ENCODE data around the gene MAFG. TPM values are rescaled to one million over a fixed set of nuclear protein-coding genes. Genes with fewer than 3 reads are reported as not detected.

MAFG gene
- total and polyA plus RNA-seq, 2 experiments from 2014 or later = 21.3 to 28.5 TPM

GRCh38 chr17:81917565-81918332 lies 9.8 kb downstream of the MAFG start, which contains the start of gene SIRT7:
SIRT7 (minus strand) TSS chr17:81918176; CDS start chr17:81918131, 45 bp downstream.
- H3K27me3 ChIP-seq = no peaks in the 10 kb centered on the region
- no peaks in the 10 kb centered on the region for H3K36me3 ChIP-seq (replicated peaks; ENCODE audit: insufficient read depth, low read depth)
- peaks cover 37% of the 10 kb centered on the region for H4K20me1 ChIP-seq (ENCODE audit: insufficient read depth, poor library complexity, severe bottlenecking)
- H3K9me3 ChIP-seq (ENCODE audit: low read depth) = no peaks in the 10 kb centered on the region
- WGBS (ENCODE audit: low lambda C conversion rate, missing lambda C conversion rate) = 3% methylated on average over 58 of the region's 94 CpGs
- no peaks in the 10 kb centered on the region for H3K9me2 ChIP-seq (replicated peaks; ENCODE audit: insufficient read depth)
- peak within 1 kb of the TSS; percentile 100 for H3K4me3 ChIP-seq
- H3K79me2 ChIP-seq = peaks cover 69% of the 10 kb centered on the region
- TF ChIP-seq, protein P1, sequence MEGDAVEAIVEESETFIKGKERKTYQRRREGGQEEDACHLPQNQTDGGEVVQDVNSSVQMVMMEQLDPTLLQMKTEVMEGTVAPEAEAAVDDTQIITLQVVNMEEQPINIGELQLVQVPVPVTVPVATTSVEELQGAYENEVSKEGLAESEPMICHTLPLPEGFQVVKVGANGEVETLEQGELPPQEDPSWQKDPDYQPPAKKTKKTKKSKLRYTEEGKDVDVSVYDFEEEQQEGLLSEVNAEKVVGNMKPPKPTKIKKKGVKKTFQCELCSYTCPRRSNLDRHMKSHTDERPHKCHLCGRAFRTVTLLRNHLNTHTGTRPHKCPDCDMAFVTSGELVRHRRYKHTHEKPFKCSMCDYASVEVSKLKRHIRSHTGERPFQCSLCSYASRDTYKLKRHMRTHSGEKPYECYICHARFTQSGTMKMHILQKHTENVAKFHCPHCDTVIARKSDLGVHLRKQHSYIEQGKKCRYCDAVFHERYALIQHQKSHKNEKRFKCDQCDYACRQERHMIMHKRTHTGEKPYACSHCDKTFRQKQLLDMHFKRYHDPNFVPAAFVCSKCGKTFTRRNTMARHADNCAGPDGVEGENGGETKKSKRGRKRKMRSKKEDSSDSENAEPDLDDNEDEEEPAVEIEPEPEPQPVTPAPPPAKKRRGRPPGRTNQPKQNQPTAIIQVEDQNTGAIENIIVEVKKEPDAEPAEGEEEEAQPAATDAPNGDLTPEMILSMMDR (IDR thresholded peaks at IDR 0.05; ENCODE audit: poor library complexity) = no peak
- TF ChIP-seq EZH2phosphoT487 (IDR thresholded peaks at IDR 0.05; ENCODE audit: low read depth, severe bottlenecking, unreplicated experiment) (no peak), EZH2 (IDR thresholded peaks at IDR 0.05; ENCODE audit: borderline replicate concordance) (no peak)
- H3K4me1 ChIP-seq (ENCODE audit: insufficient read depth) = peaks cover 18% of the 10 kb centered on the region
- H2AFZ ChIP-seq = no peak within 1 kb of the TSS
- peak; percentile 91 for DNase-seq (ENCODE audit: low spot score)
- peak within 1 kb of the TSS; percentile 96 for H3K4me2 ChIP-seq
- peak within 1 kb of the TSS; percentile 82 for H3K27ac ChIP-seq

- H3K4me2 ChIP-seq = peak overlapping the region; percentile 96
- H3K4me3 ChIP-seq = no peak overlapping the region
- H2AFZ ChIP-seq = no peak overlapping the region
- no peaks in the 10 kb centered on the region for H3K9me3 ChIP-seq (ENCODE audit: low read depth)
- TF ChIP-seq EZH2phosphoT487 (IDR thresholded peaks at IDR 0.05; ENCODE audit: low read depth, severe bottlenecking, unreplicated experiment) (no peak), EZH2 (IDR thresholded peaks at IDR 0.05; ENCODE audit: borderline replicate concordance) (no peak)
- TF ChIP-seq, protein P1 (IDR thresholded peaks at IDR 0.05; ENCODE audit: poor library complexity) = no peak
- peak; percentile 60 for DNase-seq (ENCODE audit: low spot score)
- peak overlapping the region; percentile 82 for H3K27ac ChIP-seq
- H3K4me1 ChIP-seq (ENCODE audit: insufficient read depth) = peaks cover 21% of the 10 kb centered on the region
- peaks cover 55% of the 10 kb centered on the region for H3K79me2 ChIP-seq
- H3K27me3 ChIP-seq = no peaks in the 10 kb centered on the region
- no peaks in the 10 kb centered on the region for H3K36me3 ChIP-seq (replicated peaks; ENCODE audit: insufficient read depth, low read depth)
- H3K9me2 ChIP-seq (replicated peaks; ENCODE audit: insufficient read depth) = no peaks in the 10 kb centered on the region
- 80% methylated on average over 21 of the region's 21 CpGs for whole genome bisulfite sequencing (ENCODE audit: low lambda C conversion rate, missing lambda C conversion rate)
- peaks cover 26% of the 10 kb centered on the region for H4K20me1 ChIP-seq (ENCODE audit: insufficient read depth, poor library complexity, severe bottlenecking)
Measured at GRCh38 chr17:81916234-81917001, 11.1 kb downstream of the MAFG start.

- no peak overlapping the region for H3K27ac ChIP-seq
- H4K20me1 ChIP-seq (ENCODE audit: insufficient read depth, poor library complexity, severe bottlenecking) = peaks cover 16% of the 10 kb centered on the region
- no peak for DNase-seq (ENCODE audit: low spot score)
- no peaks in the 10 kb centered on the region for H3K27me3 ChIP-seq
- no peaks in the 10 kb centered on the region for H3K9me2 ChIP-seq (replicated peaks; ENCODE audit: insufficient read depth)
- no peak overlapping the region for H2AFZ ChIP-seq
- peaks cover 44% of the 10 kb centered on the region for H3K79me2 ChIP-seq
- H3K4me2 ChIP-seq = no peak overlapping the region
- 96% methylated on average over 12 of the region's 12 CpGs for WGBS (ENCODE audit: low lambda C conversion rate, missing lambda C conversion rate)
- TF ChIP-seq, protein P1 (IDR thresholded peaks at IDR 0.05; ENCODE audit: poor library complexity) = no peak
- no peak for TF ChIP-seq EZH2phosphoT487 (IDR thresholded peaks at IDR 0.05; ENCODE audit: low read depth, severe bottlenecking, unreplicated experiment)
- TF ChIP-seq EZH2 (IDR thresholded peaks at IDR 0.05; ENCODE audit: borderline replicate concordance) = no peak
- H3K4me3 ChIP-seq = no peak overlapping the region
- no peaks in the 10 kb centered on the region for H3K36me3 ChIP-seq (replicated peaks; ENCODE audit: insufficient read depth, low read depth)
- H3K9me3 ChIP-seq (ENCODE audit: low read depth) = no peaks in the 10 kb centered on the region
- H3K4me1 ChIP-seq (ENCODE audit: insufficient read depth) = peaks cover 22% of the 10 kb centered on the region
Measured at GRCh38 chr17:81915331-81915730, 12.2 kb downstream of the MAFG start.

Measured in hepatocyte (in vitro differentiated cells).